Heart left ventricle (tissue), 13 donors: ENCODE data around the gene TTC7B.

Source experiments
- POLR2A ChIP-seq, 2 donors: fragments of 450-650 bp; IDR thresholded peaks; one replicate each; pipeline ENCODE4 v1.6.1; 2017; ENCODE audit warnings: antibody characterized with exemption in 2 of 2, mild to moderate bottlenecking in 2 of 2, moderate library complexity in 2 of 2
- TF ChIP-seq, protein P1 (sequence below), 12 donors: fragments of 200-600 bp; sonication (generic) in 4 of 12; IDR thresholded peaks; one replicate each; pipeline versions ENCODE4 v1.5.0 to v1.8.0; 2018 to 2022; ENCODE audit warnings: antibody characterized with exemption in 12 of 12, mild to moderate bottlenecking in 5 of 12
- donor health status: ischemic (EF 13 %, LVEDD 7.1; RV severe dilation, severe dysfunction).
- donor health status: DM: no; HTN: yes; CAD: no.
- donor health status: DM: no; HTN: no; CAD: no.
- donor health status: ischemic (EF 25% LVEDD 6.9; RV normal size, moderate dysfunction).
- donor health status: ischemic (EF 25% LVEDD 5.7; RV mildly dilated, moderate dysfunction).
- donor health status: ischemic (EF 35%, LVEDD 5.7; RV mildly dilated, moderate dysfunction).
- donor health status: nonischemic (EF 11% LVEDD 7.7; RV severe dilation, severe dysfunction).
- donor health status: DM: yes; HTN: yes; CAD: no.
- donor health status: PGD.
- donor health status: ischemic (EF 29% LVEDD 5.4; RV normal size, mild dysfunction).
- donor health status: nonischemic (EF 23%, LVEDD 6.1; RV moderate dilation, normal function).

- TF ChIP-seq, protein P1, sequence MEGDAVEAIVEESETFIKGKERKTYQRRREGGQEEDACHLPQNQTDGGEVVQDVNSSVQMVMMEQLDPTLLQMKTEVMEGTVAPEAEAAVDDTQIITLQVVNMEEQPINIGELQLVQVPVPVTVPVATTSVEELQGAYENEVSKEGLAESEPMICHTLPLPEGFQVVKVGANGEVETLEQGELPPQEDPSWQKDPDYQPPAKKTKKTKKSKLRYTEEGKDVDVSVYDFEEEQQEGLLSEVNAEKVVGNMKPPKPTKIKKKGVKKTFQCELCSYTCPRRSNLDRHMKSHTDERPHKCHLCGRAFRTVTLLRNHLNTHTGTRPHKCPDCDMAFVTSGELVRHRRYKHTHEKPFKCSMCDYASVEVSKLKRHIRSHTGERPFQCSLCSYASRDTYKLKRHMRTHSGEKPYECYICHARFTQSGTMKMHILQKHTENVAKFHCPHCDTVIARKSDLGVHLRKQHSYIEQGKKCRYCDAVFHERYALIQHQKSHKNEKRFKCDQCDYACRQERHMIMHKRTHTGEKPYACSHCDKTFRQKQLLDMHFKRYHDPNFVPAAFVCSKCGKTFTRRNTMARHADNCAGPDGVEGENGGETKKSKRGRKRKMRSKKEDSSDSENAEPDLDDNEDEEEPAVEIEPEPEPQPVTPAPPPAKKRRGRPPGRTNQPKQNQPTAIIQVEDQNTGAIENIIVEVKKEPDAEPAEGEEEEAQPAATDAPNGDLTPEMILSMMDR (IDR thresholded peaks at IDR 0.05) = no peak
- no peak for TF ChIP-seq POLR2A (IDR thresholded peaks at IDR 0.05)
Measured at GRCh38 chr14:90747909-90748308, 68.3 kb downstream of the TTC7B start.
